C1 segment of cervical spinal cord (tissue), 14 donors: ENCODE results near the gene MAML2.

Experiments
- DNase-seq, 14 donors: peaks; one replicate each; lab custom pipeline; 2025; lab: John Stamatoyannopoulos, UW

MAML2 gene

DNA sequence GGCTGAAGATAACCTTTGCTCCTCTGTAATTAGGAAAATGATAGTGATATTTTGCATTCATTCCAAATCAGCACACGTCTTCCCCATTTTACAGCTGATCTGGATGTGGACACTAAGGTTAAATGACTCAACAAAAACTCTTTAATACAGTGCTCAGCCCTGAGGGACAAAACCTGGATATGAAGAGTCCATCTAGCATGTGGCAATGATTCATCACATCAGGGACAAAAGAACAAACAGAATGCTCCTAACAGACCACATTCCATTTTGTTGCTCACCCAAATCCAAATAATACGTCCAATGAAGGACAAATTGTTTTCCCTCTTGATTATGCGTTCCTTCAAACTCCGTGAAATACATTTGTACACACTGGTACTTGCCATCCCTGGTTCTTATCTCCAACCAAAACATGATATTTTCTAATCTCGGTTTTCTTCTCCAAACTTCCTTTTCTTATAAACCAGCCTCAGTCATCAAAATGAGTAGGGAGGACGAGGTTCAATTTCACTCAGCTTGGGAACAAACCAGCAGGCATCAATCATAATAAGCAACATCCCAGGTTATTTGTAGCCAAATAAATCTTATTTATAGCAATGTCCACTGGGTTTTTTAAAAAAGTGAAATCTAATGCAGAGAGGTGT is 365.3 kb downstream of the MAML2 start:
- no peak for DNase-seq

GRCh38 chr11:95976550-95976949 is 366.4 kb downstream of the MAML2 start:
- DNase-seq, result no peak

- no peak for DNase-seq
Observed at GRCh38 chr11:95975343-95975742, 367.7 kb downstream of the MAML2 start.

- no peak for DNase-seq
Observed at GRCh38 chr11:95972060-95972459, 370.9 kb downstream of the MAML2 start.

DNA sequence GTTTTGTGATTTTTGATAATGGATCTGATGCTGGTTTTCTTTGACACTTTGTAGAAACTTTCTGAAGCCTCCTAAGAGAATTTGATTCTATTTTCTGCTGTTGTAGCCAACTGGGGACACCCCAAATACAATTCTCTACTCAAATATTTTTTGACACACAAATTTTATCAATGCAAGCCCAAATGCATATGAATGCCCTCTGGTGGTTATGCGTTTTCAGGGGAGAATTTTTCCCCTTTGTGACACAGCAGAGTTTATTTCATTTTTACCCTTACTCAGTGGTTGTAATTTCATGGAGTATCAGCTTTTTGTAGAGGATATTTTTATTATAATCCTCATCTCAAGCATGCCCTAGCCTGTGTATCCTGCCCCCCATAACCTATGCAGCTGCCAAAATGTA is 374.4 kb downstream of the MAML2 start:
- DNase-seq, result no peak

DNA sequence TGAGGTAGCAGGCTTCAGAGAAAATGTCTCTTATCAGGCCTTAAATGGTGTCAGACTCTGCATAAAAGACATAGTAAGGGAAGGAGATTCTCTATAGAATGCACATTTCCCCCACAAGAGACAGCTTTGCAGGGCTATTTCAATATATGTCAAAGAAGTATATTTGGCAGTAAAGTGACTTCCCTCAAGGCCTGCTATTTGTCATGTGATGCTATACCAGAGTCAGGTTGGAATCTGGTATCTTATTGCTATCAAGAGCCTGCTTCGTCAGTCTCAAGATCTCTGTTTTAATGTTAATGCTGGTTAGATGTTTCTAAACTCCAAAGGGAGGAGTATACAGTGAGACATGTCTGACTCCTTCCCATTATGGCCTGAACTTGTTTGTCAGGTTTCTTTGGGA is 378.7 kb downstream of the MAML2 start:
- no peak for DNase-seq

DNA sequence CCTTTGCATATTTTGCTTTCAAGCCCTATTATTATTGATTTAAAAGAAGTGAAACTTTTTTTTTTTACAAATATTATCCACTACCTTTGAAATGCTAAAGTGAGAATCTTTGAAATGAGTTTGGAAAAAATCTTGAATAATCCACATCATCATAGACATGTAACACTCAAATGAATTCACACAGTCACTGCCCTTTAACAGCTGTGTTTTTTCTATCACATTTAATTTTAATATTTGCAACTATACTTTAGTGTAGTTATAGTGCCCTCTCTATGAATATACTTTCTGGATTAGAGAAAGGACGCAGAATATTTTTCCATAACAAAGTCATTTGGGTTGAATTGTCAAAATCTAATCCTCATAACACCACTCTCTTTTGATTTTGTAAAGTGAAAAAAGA is 381.2 kb downstream of the MAML2 start:
- DNase-seq, result no peak

- no peak for DNase-seq
Observed at GRCh38 chr11:95950905-95951304, 392.1 kb downstream of the MAML2 start.

- no peak for DNase-seq
Observed at GRCh38 chr11:95948637-95949036, 394.4 kb downstream of the MAML2 start.

GRCh38 chr11:95944623-95945022 is 398.4 kb downstream of the MAML2 start:
- DNase-seq, result no peak

DNA sequence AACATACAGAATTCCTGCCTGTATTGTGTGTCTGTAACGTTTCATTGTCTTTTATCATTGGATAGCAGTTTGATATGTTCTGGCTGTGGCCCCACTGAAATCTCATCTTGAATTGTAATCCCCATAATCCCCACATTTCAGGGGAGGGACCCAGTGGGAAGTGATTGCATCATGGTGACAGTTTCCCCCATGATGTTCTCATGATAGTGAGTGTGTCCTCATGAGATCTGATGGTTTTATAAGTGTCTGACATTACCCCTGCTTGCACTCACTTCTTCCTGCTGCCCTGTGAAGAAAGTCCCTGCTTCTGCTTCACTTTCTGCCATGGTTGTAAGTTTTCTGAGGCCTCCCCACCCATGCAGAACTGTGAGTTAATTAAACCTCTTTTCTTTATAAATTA is 399.4 kb downstream of the MAML2 start:
- no peak for DNase-seq

DNA sequence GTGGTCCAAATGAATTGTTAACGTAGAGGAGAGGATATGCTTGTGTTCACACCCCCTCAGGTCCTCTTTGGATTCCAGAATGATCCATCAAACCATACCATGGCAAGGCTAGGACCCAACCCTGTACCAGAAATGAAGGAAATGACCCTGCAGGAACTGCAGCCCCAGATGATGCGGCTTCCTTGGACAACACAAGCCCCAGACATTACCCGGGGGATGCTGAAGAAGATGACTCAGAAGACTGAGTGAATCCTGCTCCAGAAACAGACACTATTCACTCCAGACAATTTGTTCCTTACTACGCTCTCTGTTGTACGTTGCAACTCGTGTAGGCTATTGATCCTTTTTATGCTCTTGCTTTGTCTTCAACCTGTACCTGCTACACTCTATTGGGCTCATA is 403.9 kb downstream of the MAML2 start:
- DNase-seq, result no peak

DNA sequence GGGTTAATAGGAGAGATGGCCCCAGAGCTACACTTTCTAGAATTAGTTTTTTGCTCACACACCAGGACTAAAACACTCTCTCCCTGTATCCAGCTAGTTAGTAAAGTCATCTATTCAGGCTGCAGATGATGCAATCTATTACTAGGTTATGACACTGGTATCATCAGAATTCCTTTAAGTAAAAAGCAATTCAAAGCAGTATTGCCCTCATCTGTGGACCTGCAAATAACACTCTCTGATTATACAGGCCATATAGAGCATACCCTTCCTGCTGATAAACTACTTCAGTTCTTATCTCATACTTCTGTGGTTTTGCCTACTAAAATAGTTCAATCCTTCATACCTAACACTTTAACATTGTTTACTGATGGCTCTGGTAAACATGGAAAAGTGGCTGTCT is 405.6 kb downstream of the MAML2 start:
- no peak for DNase-seq

DNA sequence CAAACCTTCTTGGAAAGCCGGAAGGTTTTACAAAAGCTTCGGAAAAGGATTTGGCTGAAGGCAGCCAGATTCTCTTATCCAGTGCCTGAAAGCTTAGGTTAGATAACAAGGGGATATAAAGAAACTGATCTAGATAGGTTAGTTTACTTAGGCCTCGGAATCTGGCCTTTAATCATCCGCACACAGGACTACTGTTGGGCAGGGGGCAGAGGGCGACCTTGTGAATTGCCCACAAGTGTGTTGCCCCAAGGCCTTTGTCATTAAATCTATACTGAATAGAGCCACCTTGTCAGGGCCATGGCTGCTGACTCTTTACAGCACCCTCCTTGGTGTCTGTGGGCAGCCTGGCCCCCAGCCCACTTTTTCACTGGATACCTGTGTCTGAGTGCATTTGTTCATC is 409.4 kb downstream of the MAML2 start:
- no peak for DNase-seq

DNA sequence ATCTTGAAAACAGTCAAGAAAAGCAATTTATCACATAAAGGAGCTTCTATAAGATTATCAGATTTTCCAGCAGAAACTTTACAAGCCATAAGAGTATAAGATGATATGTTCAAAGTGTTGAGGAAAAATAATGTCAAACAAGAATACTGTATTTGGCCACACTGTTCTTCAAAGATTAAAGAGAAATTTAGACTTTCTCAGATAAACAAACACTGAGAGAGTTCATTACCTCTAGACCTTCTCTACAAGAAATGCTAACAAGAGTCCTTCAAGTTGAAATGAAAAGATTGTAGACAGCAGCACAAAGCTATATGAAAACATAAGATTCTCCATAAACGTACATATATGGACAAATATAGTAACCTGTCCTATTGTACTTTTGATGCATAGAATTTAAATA is 411.1 kb downstream of the MAML2 start:
- DNase-seq, result no peak

- no peak for DNase-seq
Observed at GRCh38 chr11:95930948-95931347, 412.0 kb downstream of the MAML2 start.

GRCh38 chr11:95926726-95927125 is 416.3 kb downstream of the MAML2 start:
- DNase-seq, result no peak
